H1 (cell line): ENCODE results near the gene TSHZ2. TPM values are rescaled to one million over a fixed set of nuclear protein-coding genes. Genes with fewer than 3 reads are reported as not detected.

Experiments
- CTCF ChIA-PET: fragments of 300-600 bp; sonication (Branson Sonifier 250); formaldehyde crosslinking; loops from one replicate; lab custom pipeline; 2021; ENCODE audit not compliant: partially characterized antibody; lab: Charles Lee
- POLR2A ChIA-PET: fragments of 300-600 bp; sonication (Branson Sonifier 250); formaldehyde crosslinking; loops from one replicate; lab custom pipeline; 2021; ENCODE audit warnings: inconsistent platforms; ENCODE audit not compliant: partially characterized antibody; lab: Charles Lee
- DNase-seq, 2 experiments: peaks; one replicate each; pipeline versions ENCODE4 v3.0.0 to v3.0.0-alpha.2; 2010 to 2022; ENCODE audit warnings: low spot score in 2 of 2, low read depth in 1 of 2, mixed read lengths in 1 of 2
- FAIRE-seq: peaks from 2 replicates; lab custom pipeline; 2011; peaks lifted over from hg19 to GRCh38; lab: Jason Lieb, UNC
- H2AFZ ChIP-seq: 2 replicates; pipeline ENCODE4 v1.8.1; 2012; ENCODE audit warnings: low read length, inconsistent platforms
- H2AK5ac ChIP-seq: 2 replicates; pipeline ENCODE4 v1.6.1; 2013; ENCODE audit warnings: low read depth, low read length
- H2BK120ac ChIP-seq: replicated peaks from 2 replicates; pipeline ENCODE3; 2013; ENCODE audit warnings: low read depth, low read length, inconsistent platforms
- H2BK12ac ChIP-seq: 2 replicates; pipeline ENCODE4 v1.6.1; 2013; ENCODE audit warnings: low read depth, low read length
- H2BK15ac ChIP-seq: 2 replicates; pipeline ENCODE4 v1.6.1; 2013; ENCODE audit warnings: low read length
- H2BK20ac ChIP-seq: 2 replicates; pipeline ENCODE4 v1.6.1; 2013; ENCODE audit warnings: low read length
- H2BK5ac ChIP-seq: 2 replicates; pipeline ENCODE4 v1.6.1; 2013; ENCODE audit warnings: low read depth, low read length
- H3K14ac ChIP-seq: 2 replicates; pipeline ENCODE4 v1.6.1; 2013; ENCODE audit warnings: inconsistent platforms; ENCODE audit not compliant: insufficient read length
- H3K18ac ChIP-seq: 2 replicates; pipeline ENCODE4 v1.6.1; 2013; ENCODE audit warnings: low read length; ENCODE audit errors: extremely low read depth
- H3K23ac ChIP-seq: 2 replicates; pipeline ENCODE4 v1.6.1; 2013; ENCODE audit warnings: inconsistent platforms; ENCODE audit not compliant: insufficient read length
- H3K23me2 ChIP-seq: 2 replicates; pipeline ENCODE4 v1.6.1; 2013; ENCODE audit warnings: low read depth, low read length
- H3K27ac ChIP-seq: 2 replicates; pipeline ENCODE4 v1.6.1; 2011; ENCODE audit warnings: low read depth, low read length, inconsistent platforms
- H3K27me3 ChIP-seq, 4 experiments: replicated peaks in 1 of 4; 1 replicate in 1 of 4; 2 replicates in 3 of 4; pipeline versions ENCODE4 v1.6.1 to v1.8.1; 2011 to 2013; ENCODE audit warnings: low read length in 3 of 4, mild to moderate bottlenecking in 3 of 4, inconsistent platforms in 2 of 4, mixed read lengths in 2 of 4, moderate library complexity in 1 of 4; ENCODE audit not compliant: control insufficient read depth in 3 of 4, insufficient read depth in 3 of 4; ENCODE audit errors: extremely low read depth in 1 of 4
- H3K36me3 ChIP-seq, 4 experiments: 2 replicates each; pipeline versions ENCODE4 v1.6.1 to v1.8.1; 2011 to 2013; ENCODE audit warnings: mild to moderate bottlenecking in 4 of 4, low read length in 3 of 4, moderate library complexity in 2 of 4, control low read depth in 1 of 4, inconsistent platforms in 1 of 4; ENCODE audit not compliant: insufficient read depth in 4 of 4, control insufficient read depth in 2 of 4
- H3K4ac ChIP-seq: replicated peaks from 2 replicates; pipeline ENCODE3; 2013; ENCODE audit warnings: low read length, low read depth, mixed read lengths, inconsistent platforms; ENCODE audit not compliant: insufficient read length
- H3K4me1 ChIP-seq, 4 experiments: replicated peaks in 1 of 4; 1 replicate in 1 of 4; 2 replicates in 3 of 4; pipeline versions ENCODE4 v1.6.1 to v1.8.1; 2011 to 2013; ENCODE audit warnings: low read length in 3 of 4, inconsistent platforms in 2 of 4, mixed read lengths in 1 of 4; ENCODE audit not compliant: insufficient read depth in 4 of 4, control insufficient read depth in 3 of 4
- H3K4me2 ChIP-seq, 2 experiments: 2 replicates each; pipeline versions ENCODE4 v1.6.1 to v1.8.1; 2011 to 2013; ENCODE audit warnings: low read depth in 2 of 2, low read length in 2 of 2, control low read depth in 1 of 2, inconsistent platforms in 1 of 2, mild to moderate bottlenecking in 1 of 2; ENCODE audit not compliant: insufficient read depth in 1 of 2
- H3K4me3 ChIP-seq, 4 experiments: fragments of 200-600, 300-600 bp in 1 of 4; sonication (generic), shearing (Covaris generic), sonication (Bioruptor Twin) in 1 of 4; 2 replicates each; pipeline versions ENCODE4 v1.5.1 to v1.8.1; 2011 to 2016; ENCODE audit warnings: low read length in 4 of 4, low read depth in 3 of 4, control low read depth in 2 of 4, inconsistent platforms in 2 of 4, mild to moderate bottlenecking in 2 of 4, mixed read lengths in 1 of 4, moderate library complexity in 1 of 4; ENCODE audit not compliant: insufficient read depth in 2 of 4; ENCODE audit errors: extremely low read depth in 1 of 4
- H3K56ac ChIP-seq: replicated peaks from 2 replicates; pipeline ENCODE3; 2013; ENCODE audit warnings: low read depth, mild to moderate bottlenecking, mixed read lengths, low read length, inconsistent platforms; ENCODE audit not compliant: insufficient read length
- H3K79me1 ChIP-seq: 2 replicates; pipeline ENCODE4 v1.6.1; 2013; ENCODE audit warnings: low read depth, low read length, control low read depth
- H3K79me2 ChIP-seq, 2 experiments: 2 replicates each; pipeline versions ENCODE4 v1.6.1 to v1.8.1; 2012 to 2013; ENCODE audit warnings: low read length in 2 of 2, mild to moderate bottlenecking in 2 of 2, inconsistent platforms in 1 of 2; ENCODE audit not compliant: insufficient read depth in 2 of 2, control insufficient read depth in 1 of 2
- H3K9ac ChIP-seq, 4 experiments: replicated peaks in 1 of 4; 1 replicate in 1 of 4; 2 replicates in 3 of 4; pipeline versions ENCODE4 v1.6.1 to v1.8.1; 2011 to 2013; ENCODE audit warnings: low read depth in 3 of 4, low read length in 3 of 4, control low read depth in 2 of 4, mild to moderate bottlenecking in 2 of 4, moderate library complexity in 2 of 4, inconsistent platforms in 1 of 4; ENCODE audit errors: extremely low read depth in 1 of 4
- H3K9me3 ChIP-seq, 2 experiments: 2 replicates each; pipeline versions ENCODE4 v1.6.1 to v1.8.1; 2012 to 2013; ENCODE audit warnings: mild to moderate bottlenecking in 2 of 2, moderate library complexity in 2 of 2, control low read depth in 1 of 2, inconsistent platforms in 1 of 2, low read depth in 1 of 2, low read length in 1 of 2, mixed read lengths in 1 of 2; ENCODE audit not compliant: insufficient read depth in 2 of 2
- H4K20me1 ChIP-seq, 2 experiments: replicated peaks in 1 of 2; 2 replicates each; pipeline versions ENCODE3 to v1.8.1; 2011 to 2013; ENCODE audit warnings: inconsistent platforms in 2 of 2, low read length in 2 of 2, mild to moderate bottlenecking in 1 of 2; ENCODE audit not compliant: insufficient read depth in 2 of 2, control insufficient read depth in 1 of 2
- H4K5ac ChIP-seq: 2 replicates; pipeline ENCODE4 v1.6.1; 2013; ENCODE audit warnings: low read length, low read depth, mixed read lengths, inconsistent platforms; ENCODE audit not compliant: insufficient read length
- H4K8ac ChIP-seq: 2 replicates; pipeline ENCODE4 v1.8.0; 2013; ENCODE audit warnings: mild to moderate bottlenecking, moderate library complexity, low read length, inconsistent platforms; ENCODE audit not compliant: insufficient read depth; ENCODE audit errors: extremely low read depth
- H4K91ac ChIP-seq: replicated peaks from 2 replicates; pipeline ENCODE3; 2013; ENCODE audit warnings: low read length, mixed read lengths, inconsistent platforms; ENCODE audit not compliant: insufficient read length
- CBX8 ChIP-seq: fragments of 300-800, 300-1000 bp; sonication (generic); IDR thresholded peaks from 2 replicates; pipeline ENCODE4 v1.7.1; 2016; ENCODE audit warnings: low read depth, low read length, borderline replicate concordance
- CHD2 ChIP-seq: IDR thresholded peaks from 2 replicates; pipeline ENCODE4 v1.6.1; 2012; ENCODE audit warnings: low read length, improper control_type of control experiment
- CREB1 ChIP-seq: IDR thresholded peaks from 2 replicates; pipeline ENCODE4 v1.6.1; 2012; ENCODE audit warnings: inconsistent platforms
- EP300 ChIP-seq, 2 experiments: IDR thresholded peaks; 1 replicate in 1 of 2; 2 replicates in 1 of 2; pipeline ENCODE4 v1.6.1; 2011 to 2012; ENCODE audit warnings: low read depth in 2 of 2, low read length in 2 of 2, mild to moderate bottlenecking in 2 of 2, borderline replicate concordance in 1 of 2, inconsistent platforms in 1 of 2, moderate library complexity in 1 of 2
- NRF1 ChIP-seq: IDR thresholded peaks from 2 replicates; pipeline ENCODE4 v1.6.1; 2011; ENCODE audit warnings: mild to moderate bottlenecking, low read depth, low read length, improper control_type of control experiment
- RBBP5 ChIP-seq: IDR thresholded peaks from 2 replicates; pipeline ENCODE4 v1.7.1; 2012; ENCODE audit warnings: low read depth, mild to moderate bottlenecking, inconsistent platforms, low read length, moderate library complexity, borderline replicate concordance
- RNF2 ChIP-seq: fragments of 200-900, 300-1000 bp; sonication (generic); IDR thresholded peaks from 2 replicates; pipeline ENCODE4 v1.7.1; 2016; ENCODE audit warnings: borderline replicate concordance, low read depth, mild to moderate bottlenecking, antibody characterized with exemption, low read length; ENCODE audit not compliant: poor library complexity, severe bottlenecking; ENCODE audit errors: missing control alignments
- RXRA ChIP-seq: IDR thresholded peaks from 2 replicates; pipeline ENCODE4 v1.6.1; 2011; ENCODE audit warnings: low read depth, mild to moderate bottlenecking, low read length, moderate library complexity; ENCODE audit not compliant: insufficient read depth
- SIN3A ChIP-seq, 2 experiments: IDR thresholded peaks in 1 of 2; conservative IDR thresholded peaks in 1 of 2; 2 replicates each; pipeline ENCODE4 v1.6.1; 2011 to 2012; ENCODE audit warnings: low read length in 2 of 2, improper control_type of control experiment in 1 of 2, low read depth in 1 of 2, mild to moderate bottlenecking in 1 of 2
- SRF ChIP-seq: IDR thresholded peaks from 2 replicates; pipeline ENCODE4 v1.6.1; 2011; ENCODE audit warnings: mild to moderate bottlenecking, low read depth, low read length, moderate library complexity
- TCF12 ChIP-seq: IDR thresholded peaks from 2 replicates; pipeline ENCODE4 v1.6.1; 2011; ENCODE audit warnings: low read depth, mild to moderate bottlenecking, low read length
- ZNF274 ChIP-seq: IDR thresholded peaks from 2 replicates; pipeline ENCODE4 v1.7.0; 2012; ENCODE audit warnings: low read length, borderline replicate concordance; ENCODE audit errors: extremely low read depth
- WGBS, 2 experiments: shearing (Covaris generic) in 1 of 2; methylation state at CpG; one replicate each; pipeline versions ENCODE4 v1.1.6 to v1.1.7; 2013 to 2015; ENCODE audit warnings: low lambda C conversion rate in 2 of 2, mixed read lengths in 2 of 2, inconsistent platforms in 1 of 2, low coverage in 1 of 2, missing lambda C conversion rate in 1 of 2; ENCODE audit not compliant: insufficient replicate concordance in 2 of 2, insufficient coverage in 1 of 2, insufficient read length in 1 of 2; ENCODE audit errors: extremely low coverage in 1 of 2, missing lambda C conversion rate in 1 of 2; 5-methylcytosine and 5-hydroxymethylcytosine counted together
- polyA plus RNA-seq, 7 experiments: library from polyadenylated mRNA; depleted of rRNA in 3 of 7; stranded (reverse) in 5 of 7; unstranded in 2 of 7; fragments of >200 nt in 5 of 7; fragments of 200-250 nt in 2 of 7; gene quantifications; 1 replicate in 5 of 7; 2 replicates in 1 of 7; 4 replicates in 1 of 7; pipeline versions ENCODE4 v1.2.1 to v1.2.3, GENCODE V29; 2011 to 2013; ENCODE audit warnings: missing spikeins in 2 of 7, mixed read lengths in 2 of 7
- total RNA-seq: library from RNA; stranded (reverse); fragmentation: NEBNext Ultra II Directional; extraction: Animal tissue kit (Norgen Biotek cat#: 25700); gene quantifications from 2 replicates; pipeline ENCODE4 v1.2.1, GENCODE V29; 2021

TSHZ2 gene
- total and polyA plus RNA-seq, 2 of the 8 experiments (the other 6 are each of a cell fraction or from before 2014, with no cell fraction given), result 0.14 to 0.30 TPM

DNA sequence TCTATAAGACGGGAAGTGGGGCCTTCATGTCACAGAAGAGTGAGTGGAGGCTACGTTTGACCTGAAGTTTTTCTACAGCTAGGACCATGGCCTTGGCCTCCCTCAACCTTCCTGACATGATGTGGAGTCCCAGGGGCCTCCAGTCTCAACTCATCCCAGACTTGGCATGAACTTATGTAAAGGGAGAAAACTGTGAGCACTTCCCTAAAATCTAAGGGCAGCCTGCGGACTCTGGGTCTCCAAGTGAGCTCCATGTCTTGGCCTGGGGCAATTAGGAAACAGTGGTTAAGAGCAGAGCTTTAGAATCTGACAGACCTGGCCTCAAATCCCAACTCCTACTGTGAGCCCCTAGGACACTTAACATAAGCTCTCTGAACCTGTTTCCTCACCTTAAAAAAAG lies 439.0 kb downstream of the TSHZ2 start:
- Histone ChIP-seq H3K27ac (no peak overlapping the region), H2BK15ac (no peak overlapping the region), H3K79me2 (no peaks in the 10 kb centered on the region), H2BK5ac (no peak overlapping the region), H3K14ac (no peak overlapping the region), H2BK120ac (no peak overlapping the region), H3K4me3 (no peak overlapping the region), H3K23me2 (no peaks in the 10 kb centered on the region), H2AK5ac (no peak overlapping the region), H3K79me1 (no peaks in the 10 kb centered on the region), H3K56ac (no peak overlapping the region), H3K23ac (no peak overlapping the region), H4K91ac (no peak overlapping the region), H3K18ac (no peak overlapping the region), H3K4me2 (no peak overlapping the region), H3K27me3 (no peaks in the 10 kb centered on the region), H4K8ac (no peak overlapping the region), H3K4ac (no peak overlapping the region), H3K4me1 (peaks cover 0 to 7% (median 4%) of the 10 kb centered on the region in 4 experiments; a peak in 5 of 7 replicates), H4K5ac (no peak overlapping the region), H4K20me1 (no peaks in the 10 kb centered on the region), H2BK12ac (no peak overlapping the region), H3K9ac (no peak overlapping the region), H3K9me3 (no peaks in the 10 kb centered on the region), H3K36me3 (no peaks in the 10 kb centered on the region), H2BK20ac (no peak overlapping the region), H2AFZ (no peak overlapping the region)
- FAIRE-seq (no peak), DNase-seq (no peak)
- CTCF ChIA-PET, result interaction anchor here (0.6 to 4.3 kb wide), 10 partner anchors 13 to 688 kb away, joined by 3 to 30 read pairs (median 4); no protein-coding TSS in a partner anchor
- POLR2A ChIA-PET, result no interaction called here
- WGBS, 2 experiments, result 94% methylated on average over 3 of the region's 3 CpGs; no CpG with 5 or more reads in 1 of the 2 experiments
- TF ChIP-seq SIN3A (conservative IDR thresholded peaks at IDR 0.05 in 1 of 2, IDR thresholded peaks at IDR 0.05 in 1 of 2; ENCODE audit: low read depth in 1 of 2, low read length in 2 of 2) (no peak), EP300 (IDR thresholded peaks at IDR 0.05; ENCODE audit: borderline replicate concordance in 1 of 2, low read depth in 2 of 2, low read length in 2 of 2) (no peak), RNF2 (no peak), NRF1 (no peak), CBX8 (no peak), CREB1 (no peak), ZNF274 (no peak), SRF (no peak), RBBP5 (no peak), TCF12 (no peak), CHD2 (no peak), RXRA (no peak)
